GM20000 (cell line): ENCODE measurements around the gene TPM2.
"Not testable (repeated sequence)": the region's sequence is repeated elsewhere in the genome, so short reads cannot be mapped to it uniquely, and the experiment has no call there.

Experiments used
- DNase-seq: peaks from one replicate; pipeline ENCODE4 v3.0.0; 2012; ENCODE audit warnings: low spot score
- TF ChIP-seq, protein P1 (sequence below): IDR thresholded peaks from 2 replicates; pipeline ENCODE4 v1.5.1; 2012; ENCODE audit warnings: mild to moderate bottlenecking, control low read depth; ENCODE audit errors: extremely low read depth, missing control alignments

TPM2 gene

DNA sequence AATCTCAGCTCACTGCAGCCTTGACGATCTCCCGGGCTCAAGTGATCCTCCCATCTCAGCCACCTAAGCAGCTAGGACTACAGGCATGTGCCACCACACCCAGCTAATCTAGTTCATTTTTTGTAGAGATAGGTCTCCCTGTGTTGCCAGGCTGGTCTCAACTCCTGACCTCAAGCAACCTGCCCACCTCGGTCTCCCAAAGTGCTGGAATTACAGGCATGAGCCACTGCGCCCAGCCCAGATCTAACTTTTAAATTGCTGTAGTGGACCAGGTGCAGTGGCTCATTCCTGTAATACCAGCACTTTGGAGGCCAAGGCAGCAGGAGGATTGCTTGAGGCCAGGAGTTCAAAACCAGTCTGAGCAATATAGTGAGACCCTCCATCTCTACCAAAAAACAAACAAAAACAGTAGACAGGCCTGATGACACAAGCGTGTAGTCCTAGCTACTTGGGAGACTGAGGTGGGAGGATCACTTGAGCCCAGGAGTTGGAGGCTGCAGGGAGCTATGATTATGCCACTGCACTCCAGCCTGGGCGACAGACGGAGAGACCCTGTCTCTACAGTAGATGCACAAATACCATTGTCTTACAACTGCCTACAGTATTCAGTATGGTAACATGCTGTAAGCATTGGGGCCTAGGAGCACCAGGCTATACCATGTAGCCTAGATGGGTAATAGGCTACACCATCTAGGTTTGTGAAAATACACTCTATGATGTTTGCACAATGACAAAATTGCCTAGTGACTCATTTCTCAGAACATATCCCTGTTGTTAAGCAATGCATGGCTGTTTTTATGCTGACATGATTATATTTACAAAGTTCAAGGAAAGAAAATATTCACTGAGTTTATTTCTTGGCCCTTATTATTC lies 37.5 kb downstream of the TPM2 start:
- no peak for DNase-seq
- TF ChIP-seq, protein P1, sequence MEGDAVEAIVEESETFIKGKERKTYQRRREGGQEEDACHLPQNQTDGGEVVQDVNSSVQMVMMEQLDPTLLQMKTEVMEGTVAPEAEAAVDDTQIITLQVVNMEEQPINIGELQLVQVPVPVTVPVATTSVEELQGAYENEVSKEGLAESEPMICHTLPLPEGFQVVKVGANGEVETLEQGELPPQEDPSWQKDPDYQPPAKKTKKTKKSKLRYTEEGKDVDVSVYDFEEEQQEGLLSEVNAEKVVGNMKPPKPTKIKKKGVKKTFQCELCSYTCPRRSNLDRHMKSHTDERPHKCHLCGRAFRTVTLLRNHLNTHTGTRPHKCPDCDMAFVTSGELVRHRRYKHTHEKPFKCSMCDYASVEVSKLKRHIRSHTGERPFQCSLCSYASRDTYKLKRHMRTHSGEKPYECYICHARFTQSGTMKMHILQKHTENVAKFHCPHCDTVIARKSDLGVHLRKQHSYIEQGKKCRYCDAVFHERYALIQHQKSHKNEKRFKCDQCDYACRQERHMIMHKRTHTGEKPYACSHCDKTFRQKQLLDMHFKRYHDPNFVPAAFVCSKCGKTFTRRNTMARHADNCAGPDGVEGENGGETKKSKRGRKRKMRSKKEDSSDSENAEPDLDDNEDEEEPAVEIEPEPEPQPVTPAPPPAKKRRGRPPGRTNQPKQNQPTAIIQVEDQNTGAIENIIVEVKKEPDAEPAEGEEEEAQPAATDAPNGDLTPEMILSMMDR, result no peak

DNA sequence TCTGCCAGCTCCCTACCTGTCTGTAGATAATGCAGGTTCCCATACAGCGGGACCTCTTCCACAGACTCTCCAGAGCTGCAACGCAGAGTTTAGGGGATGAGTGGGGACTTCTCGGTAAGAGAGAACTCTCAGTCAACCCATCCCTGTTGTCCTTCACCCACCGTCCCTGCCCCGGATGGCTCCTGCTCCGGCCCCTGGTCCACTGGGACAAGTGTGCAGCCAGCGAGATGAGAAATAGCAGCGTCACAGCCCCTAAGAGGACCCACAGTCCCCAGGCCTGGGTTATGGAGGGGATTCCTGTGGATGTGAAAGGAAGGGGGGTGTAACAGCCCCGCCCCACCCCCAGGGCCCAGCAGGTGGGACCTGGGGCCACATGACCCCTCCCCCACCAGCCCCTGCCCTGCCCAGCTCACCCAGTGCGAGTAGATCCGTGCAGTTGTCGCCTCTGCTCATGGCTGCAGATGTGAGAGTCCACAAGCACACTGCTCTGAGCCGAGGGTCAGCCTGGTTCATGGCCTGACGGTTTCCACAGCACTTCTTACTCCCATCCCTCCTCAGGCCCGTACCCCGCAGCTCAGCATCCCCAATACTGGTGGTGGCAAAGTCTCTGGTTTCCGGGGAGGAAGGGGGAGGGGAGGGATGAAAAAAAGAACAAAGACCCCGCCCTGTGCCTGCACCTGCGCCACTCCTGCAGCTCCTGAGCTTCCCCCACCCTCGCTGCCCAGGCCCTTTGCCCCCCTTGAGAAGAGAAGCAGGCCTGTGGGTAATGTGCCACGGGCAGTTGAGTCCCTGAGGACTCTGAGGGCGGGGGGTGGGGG lies 39.2 kb downstream of the TPM2 start, which contains the start of gene SIT1:
Gene SIT1, minus strand, starts transcription at position 591 of the 818 bp plus-strand sequence. Its CDS starts 78 bp downstream, at position 513.
- DNase-seq, result peak; percentile 65
- TF ChIP-seq, protein P1, result no peak

DNA sequence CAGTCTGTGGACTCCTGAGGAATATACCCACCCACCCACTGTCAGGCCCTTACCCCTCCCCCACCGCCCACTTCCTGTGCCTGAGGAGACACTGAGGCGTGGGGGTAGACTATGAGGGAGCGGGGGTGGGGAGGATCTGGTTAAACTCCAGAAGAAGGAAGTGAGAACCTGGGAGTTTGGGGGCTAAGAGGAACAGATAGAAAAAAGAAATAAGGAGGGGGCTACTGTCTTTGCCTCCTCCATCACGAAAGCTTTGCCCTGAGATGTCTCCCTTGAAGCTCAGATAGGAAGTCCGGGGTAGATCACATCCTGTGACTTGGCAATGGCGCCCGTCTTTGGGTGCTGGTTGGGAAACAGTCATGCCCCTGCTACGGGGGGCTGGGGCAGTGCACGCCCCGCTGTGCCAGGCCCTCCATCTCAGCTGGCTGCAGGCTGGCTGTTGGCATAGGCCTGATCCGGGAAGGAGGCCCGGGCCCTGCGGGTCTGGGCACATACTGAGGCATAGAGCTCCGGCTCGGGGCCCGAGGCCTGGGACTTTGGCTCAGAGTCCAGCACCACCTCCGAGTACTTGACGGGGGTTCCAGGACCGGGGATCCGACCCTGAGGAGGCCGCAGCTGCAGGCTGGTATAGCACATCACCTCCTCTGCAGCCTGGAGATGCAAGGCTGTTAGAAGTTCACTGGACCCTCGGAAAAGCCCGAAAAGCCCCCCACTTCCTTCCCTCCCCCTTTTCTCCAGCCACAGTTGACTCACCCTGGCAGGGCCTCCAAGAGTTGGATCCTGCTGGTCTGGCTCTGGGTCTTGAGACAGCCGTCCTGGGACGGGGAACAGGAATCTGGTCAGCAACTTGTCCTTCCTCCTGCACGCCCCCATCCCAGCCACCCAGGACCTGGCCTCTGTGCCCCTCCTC lies 40.0 kb downstream of the TPM2 start:
- DNase-seq, result peak; percentile 40
- TF ChIP-seq, protein P1, result no peak

DNA sequence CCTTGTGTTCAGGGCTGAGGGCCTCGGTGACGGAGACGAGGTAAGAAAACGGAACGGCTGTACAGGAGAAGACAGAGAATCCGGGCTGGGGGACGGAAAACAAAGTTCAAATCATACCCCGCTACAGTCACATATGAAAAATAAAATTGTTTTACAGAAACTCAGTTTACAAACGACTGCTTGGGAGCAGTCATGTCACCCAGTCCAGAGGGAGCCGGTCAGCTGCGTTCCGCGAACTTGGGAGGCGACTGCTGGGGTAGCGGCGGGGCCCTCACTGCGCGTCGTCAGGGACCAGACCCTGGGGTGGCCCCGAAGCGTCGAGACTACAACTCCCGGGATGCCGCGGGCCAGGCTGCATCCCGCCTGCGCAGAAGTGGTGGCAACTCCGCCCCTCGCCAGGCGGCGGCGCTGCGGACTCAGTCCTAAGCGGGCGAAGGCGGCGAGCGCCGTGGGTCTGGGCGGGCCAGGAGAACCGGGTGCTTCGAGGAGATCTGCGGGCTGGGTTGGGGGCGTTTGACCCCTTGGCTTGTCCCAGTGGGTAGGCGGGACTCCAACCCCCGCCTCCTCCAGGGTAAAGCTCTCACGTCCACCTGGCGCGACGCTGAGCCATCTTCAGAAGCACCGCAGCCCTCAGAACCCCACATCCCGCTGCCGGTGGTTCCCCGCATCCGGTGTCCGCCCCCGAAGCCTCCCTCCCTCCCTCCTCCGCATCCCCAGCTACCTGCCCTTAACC lies 43.0 kb downstream of the TPM2 start:
- DNase-seq, result peak; percentile 91
- TF ChIP-seq, protein P1, result peak; percentile 98

DNA sequence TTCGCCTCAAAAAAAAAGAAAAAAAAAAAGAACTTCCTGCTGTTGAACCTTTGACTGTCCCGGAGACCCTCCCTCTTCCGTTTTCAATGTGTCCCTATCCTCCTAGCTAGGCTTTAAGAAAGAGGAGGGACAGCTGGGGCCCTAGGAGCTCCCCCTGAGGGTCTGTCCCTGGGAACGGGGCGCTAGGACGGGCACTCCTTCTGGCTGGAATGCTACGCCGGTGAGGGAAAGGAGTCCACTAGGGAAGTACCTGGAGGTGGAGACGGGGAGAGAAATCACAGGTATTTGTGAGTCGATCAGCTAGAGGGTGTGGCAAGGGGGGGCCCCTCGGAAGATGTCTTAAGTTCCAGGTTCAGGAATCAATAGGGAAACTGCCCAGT lies 43.6 kb downstream of the TPM2 start:
- DNase-seq, result peak; percentile 47
- TF ChIP-seq, protein P1, result no peak

DNA sequence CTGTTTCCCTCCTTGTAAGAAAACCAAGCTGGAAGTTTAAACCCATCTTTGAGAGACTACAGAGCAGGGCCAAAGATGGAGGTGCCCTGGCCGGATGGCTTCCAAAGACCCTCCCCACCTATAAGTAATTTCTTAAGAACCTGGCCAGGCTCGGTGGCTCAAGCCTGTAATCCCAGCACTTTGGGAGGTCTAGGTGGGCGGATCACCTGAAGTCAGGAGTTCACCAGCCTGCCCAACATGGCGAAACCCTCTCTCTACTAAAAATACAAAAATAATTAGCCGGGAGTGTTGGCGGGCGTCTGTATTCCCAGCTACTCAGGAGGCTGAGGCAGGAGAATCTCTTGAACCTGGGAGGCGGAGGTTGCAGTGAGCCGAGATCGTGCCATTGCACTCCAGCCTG lies 44.0 kb downstream of the TPM2 start:
- DNase-seq, result not testable (repeated sequence)

DNA sequence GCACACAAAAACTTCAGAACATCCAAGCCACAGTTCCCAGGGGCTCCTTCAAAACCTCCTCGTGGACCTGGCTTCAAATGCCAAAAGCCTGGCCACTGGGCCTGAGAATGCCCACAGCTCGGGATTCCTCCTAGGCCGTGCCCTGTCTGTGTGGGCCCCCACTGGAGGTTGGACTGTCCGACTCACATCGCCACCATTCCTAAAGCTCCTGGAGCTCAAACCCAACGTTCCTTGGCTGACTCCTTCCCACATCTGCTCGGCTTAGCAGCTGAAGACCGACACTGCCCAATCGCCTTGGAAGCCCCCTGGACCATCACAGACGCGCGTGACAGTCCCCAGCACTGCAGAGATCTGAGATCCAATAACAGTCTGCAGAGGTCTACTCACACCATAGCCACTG lies 46.7 kb downstream of the TPM2 start:
- TF ChIP-seq, protein P1, result no peak
- no peak for DNase-seq

DNA sequence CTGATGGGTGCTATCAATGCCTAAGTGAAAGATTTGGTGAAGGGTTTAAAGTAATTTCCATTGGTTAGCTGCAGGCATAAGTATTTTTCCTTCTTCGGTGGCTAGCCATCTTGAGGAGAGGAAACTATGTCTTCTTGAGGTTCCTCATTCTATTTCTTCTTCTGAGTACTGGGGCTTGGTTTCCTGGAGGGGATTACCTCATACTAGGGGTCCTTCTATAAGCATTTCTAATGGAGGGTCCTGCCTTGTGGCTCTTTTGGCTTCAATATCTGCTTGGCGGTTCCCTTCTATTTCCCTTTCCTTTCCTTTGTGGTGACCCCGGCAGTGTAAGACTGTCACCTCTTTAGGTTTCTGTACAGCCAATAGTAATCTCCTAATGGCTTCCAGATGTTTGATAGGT lies 48.2 kb downstream of the TPM2 start:
- not testable (repeated sequence) for DNase-seq

DNA sequence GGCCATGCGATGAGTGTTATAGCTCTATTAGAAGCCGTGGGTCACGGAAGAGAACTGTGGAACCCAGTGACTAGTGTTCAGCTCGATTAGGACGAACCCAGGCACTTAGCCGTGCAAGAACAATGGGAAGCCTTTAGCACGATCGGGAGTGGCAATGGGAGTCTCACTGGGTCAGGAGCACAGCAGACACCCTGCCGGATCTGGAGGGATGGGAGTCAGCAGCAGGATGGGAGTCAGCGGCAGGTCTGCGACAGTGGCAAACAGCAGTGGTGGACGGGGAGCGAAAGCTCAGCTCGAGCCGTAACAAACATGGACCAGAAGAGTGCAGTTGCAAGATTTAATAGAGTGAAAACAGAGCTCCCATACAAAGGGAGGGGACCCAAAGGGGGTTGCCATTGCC lies 49.3 kb downstream of the TPM2 start:
- DNase-seq, result not testable (repeated sequence)
